ENCODE results near the gene ANAPC16.
"Not testable (repeated sequence)": the region's sequence is repeated elsewhere in the genome, so short reads cannot be mapped to it uniquely, and the experiment has no call there.

Gene ANAPC16

DNA sequence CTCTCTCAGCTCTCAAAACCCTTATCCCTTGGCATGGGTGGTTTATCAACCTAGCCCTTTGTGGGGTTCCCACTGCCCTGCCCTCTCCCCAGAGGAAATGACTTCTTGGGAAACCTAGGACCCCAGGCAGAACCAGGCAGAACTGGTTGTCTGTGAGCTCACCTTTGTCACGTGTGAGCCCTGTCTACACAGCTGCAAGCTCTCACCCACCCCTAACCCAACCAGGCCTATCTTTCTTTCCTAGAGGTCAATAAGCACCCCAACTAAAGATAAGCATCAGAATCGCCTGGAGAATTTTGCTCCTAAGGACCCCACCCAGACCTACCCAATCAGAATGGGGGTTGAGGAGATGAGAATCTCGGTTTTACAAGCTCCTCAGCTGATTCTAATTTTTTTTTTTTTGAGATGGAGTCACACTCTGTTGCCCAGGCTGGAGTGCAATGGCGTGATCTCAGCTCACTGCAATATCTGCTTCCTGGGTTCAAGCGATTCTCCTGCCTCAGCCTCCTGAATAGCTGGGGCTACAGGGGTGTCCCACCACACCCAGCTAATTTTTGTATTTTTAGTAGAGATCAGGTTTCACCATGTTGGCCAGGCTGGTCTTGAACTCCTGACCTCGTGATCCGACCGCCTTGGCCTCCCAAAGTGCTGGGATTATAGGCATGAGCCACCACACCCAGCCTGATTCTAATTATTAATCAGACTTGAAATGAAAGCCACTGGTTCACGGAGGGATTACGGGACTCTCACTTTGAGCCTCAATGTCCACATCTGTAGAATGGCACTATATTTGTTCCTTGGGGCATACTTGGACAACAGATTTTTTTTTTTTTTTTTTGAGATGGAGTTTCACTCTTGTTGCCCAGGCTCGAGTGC lies 50.4 kb downstream of the ANAPC16 start:
- DNase-seq: no peak

DNA sequence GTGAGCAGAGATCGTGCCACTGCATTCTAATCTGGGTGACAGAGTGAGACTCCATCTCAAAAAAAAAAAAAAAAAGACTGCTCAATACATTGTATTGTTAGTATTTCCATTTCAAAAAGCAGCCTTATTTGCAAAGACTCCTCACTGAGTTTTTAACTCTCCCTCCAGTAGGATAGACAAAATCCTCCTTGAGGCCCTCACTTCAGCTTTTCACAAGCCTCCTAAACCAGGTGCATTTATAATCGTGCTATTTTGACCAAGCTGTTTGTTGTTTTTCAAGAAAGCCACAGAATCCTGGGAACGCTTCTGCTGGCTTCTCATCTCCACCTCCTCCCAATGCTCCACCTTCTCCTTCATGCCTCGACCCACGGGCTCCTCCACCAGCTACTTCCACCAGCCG lies 51.6 kb downstream of the ANAPC16 start:
- no peak for DNase-seq

DNA sequence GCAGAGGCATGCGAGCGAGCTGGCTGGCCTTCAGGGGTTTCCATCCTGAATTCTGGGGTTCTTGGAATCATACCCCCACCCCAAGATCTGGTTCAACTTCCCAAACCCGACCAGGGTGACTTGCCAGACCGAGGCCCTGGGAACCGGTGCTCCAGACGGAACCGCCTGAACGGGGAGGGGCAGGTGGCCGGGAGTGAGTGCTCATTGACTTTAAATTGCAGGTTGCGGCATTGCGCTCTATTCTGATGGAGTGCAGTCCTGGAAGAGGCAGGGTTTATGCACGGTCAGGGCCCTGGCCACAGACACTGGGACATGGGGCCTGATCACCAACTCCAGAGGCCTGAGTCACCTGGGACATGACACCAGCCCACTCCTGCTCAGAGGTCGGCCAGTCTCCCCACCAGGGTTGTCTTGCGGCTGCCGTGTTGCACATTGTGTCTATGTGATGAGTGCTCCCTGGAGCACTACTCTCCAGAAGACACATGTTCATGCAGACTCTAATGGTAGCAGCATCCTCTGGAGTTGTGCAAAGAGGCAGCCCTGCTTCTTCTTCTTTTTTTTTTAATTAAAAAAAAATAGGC lies 52.1 kb downstream of the ANAPC16 start:
- no peak for DNase-seq

DNA sequence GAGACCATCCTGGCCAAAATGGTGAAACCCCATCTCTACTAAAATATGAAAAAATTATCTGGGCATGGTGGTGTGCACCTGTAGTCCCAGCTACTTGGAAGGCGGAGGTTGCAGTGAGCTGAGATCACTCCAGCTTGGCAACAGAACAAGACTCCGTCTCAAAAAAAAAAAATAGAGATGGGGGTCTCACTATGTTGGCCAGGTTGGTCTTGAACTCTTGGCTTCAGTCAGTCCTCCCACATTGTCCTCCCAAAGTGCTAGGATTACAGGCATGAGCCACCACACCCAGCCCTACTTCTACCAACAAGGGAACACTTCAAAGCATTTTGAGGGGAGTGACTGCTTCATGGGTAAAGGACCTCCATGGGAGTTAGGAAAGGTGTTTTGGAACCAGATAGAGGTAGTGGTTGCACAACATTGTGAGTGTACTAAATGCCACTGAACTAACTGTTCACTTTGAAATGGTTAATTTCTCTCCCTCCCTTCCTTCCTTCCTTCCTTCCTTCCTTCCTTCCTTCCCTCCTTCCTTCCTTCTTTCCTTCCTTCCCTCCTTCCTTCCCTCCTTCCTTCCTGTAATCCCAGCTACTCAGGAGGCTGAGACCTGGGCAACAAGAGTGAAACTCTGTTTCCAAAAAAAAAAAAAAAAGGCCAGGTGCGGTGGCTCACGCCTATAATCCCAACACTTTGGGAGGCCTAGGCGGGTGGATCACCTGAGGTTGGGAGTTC lies 52.8 kb downstream of the ANAPC16 start:
- DNase-seq: not testable (repeated sequence)

DNA sequence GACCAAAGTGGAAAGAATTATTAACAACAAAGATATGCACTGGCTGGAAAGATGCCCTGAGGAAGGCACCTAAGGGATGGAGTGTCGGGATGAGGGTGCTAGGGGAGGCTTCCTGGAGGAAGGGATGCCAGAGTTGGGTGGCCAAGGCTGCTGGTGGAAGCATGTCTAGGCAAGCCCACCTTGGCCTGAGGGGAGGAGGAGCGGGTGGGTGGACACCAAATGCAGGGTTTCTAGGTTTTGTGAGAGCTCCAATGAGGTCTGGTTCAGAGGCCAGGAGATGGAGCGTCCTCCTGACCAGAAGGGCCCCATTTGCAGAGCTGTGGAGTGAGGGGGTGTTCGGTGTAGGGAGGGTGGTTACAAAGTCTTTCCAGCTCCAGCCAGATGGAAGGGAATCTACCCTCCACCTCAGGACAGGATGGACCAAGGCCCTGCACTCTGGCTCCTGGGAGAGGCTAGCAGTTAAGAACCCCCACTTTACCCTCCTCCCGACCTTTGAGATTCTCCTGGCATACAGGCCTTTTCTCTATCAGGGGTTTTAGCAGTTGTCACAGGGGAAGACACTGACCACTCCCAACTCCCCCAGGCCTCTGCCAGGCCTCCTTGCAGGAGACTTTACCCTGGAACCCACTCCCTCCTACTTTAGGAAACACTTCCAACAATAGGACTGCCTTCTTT lies 54.9 kb downstream of the ANAPC16 start:
- DNase-seq: no peak

DNA sequence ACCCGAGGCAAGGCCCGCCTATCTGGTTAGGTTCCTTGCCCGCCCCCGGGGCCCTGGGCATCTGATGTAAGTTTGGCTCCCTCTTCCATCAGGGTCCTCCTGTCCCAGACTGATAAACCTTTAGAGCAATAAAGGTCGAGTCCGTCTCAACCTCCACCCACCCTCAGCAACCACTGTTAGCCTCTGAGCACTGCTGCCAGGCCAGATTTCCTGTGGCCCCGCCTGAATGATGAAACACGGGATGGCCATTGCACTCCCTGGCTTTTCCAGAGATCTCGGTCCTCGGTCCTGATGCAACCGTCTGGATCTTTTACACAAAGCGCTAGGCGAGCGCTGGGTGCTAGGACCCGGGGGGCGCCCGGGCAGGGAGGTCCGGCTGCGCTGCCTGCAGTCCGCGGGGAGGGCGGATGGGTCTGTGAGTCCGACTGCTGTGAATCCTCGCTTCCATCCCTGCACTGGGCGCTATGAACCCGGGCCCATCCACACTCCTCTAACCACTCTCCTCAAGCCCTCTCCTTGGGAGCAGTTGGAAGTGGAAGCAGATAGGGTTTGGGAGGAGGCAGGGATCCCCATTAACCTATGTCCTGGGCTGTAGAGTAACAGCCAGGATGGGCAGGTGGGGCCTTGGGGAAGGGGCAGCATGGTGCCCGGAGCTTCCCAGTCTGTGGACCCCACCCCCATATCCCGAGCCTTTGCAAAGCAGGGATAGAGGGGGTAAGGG lies 57.0 kb downstream of the ANAPC16 start:
- peak; percentile 88 for DNase-seq

DNA sequence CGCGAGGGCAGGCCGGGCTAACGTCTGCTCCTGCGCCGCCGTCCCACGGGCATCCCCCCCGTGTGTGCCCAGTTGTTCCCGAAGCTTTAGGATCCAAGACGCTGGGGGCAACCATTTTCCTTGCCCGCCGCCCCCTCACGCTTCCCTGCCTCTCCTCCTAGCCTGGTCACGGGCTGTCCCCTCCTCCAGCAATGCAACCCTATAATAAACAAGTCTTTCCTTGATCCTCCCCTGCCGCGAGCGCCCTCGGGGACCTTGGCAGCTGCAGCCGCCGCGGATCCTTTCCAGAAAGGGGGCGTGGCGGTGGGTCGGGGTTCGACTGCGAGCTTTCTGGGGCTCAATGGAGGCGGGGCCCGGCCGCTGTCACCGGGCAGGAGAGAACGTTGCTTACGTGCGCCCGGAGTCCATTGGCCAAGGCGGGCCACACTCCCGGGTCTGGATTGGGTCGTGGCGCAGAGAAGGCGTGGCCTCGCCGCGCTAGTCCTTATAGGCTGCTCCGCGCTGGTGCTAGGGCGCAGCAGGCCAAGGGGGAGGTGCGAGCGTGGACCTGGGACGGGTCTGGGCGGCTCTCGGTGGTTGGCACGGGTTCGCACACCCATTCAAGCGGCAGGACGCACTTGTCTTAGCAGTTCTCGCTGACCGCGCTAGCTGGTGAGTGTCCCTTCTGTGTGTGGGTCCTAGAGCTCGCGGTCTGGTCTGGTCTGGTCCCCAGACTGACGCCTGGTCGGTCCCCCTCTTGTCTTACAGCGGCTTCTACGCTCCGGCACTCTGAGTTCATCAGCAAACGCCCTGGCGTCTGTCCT lies 57.8 kb downstream of the ANAPC16 start, which contains the start of gene DDIT4:
Gene DDIT4 (plus strand): TSS at position 515 of the 803 bp plus-strand sequence. CDS start 293 bp downstream, outside the sequence.
- DNase-seq: peak; percentile 99

DNA sequence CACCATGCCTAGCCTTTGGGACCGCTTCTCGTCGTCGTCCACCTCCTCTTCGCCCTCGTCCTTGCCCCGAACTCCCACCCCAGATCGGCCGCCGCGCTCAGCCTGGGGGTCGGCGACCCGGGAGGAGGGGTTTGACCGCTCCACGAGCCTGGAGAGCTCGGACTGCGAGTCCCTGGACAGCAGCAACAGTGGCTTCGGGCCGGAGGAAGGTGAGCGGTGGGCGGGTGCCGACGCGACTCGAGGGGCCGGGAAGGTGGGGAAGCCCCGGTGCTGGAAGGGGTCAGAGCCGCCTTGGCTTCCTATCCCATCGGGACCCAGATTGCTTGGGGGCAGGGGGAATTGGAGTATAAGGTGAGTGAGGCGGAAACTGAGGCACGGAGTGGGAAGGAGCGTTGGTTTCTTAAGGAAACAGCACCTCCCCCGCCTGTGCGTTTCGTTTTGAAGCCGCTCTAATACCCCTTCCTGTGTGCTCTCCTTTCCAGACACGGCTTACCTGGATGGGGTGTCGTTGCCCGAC lies 58.5 kb downstream of the ANAPC16 start:
- no peak for DNase-seq

DNA sequence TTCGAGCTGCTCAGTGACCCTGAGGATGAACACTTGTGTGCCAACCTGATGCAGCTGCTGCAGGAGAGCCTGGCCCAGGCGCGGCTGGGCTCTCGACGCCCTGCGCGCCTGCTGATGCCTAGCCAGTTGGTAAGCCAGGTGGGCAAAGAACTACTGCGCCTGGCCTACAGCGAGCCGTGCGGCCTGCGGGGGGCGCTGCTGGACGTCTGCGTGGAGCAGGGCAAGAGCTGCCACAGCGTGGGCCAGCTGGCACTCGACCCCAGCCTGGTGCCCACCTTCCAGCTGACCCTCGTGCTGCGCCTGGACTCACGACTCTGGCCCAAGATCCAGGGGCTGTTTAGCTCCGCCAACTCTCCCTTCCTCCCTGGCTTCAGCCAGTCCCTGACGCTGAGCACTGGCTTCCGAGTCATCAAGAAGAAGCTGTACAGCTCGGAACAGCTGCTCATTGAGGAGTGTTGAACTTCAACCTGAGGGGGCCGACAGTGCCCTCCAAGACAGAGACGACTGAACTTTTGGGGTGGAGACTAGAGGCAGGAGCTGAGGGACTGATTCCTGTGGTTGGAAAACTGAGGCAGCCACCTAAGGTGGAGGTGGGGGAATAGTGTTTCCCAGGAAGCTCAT lies 59.0 kb downstream of the ANAPC16 start:
- peak; percentile 68 for DNase-seq

DNA sequence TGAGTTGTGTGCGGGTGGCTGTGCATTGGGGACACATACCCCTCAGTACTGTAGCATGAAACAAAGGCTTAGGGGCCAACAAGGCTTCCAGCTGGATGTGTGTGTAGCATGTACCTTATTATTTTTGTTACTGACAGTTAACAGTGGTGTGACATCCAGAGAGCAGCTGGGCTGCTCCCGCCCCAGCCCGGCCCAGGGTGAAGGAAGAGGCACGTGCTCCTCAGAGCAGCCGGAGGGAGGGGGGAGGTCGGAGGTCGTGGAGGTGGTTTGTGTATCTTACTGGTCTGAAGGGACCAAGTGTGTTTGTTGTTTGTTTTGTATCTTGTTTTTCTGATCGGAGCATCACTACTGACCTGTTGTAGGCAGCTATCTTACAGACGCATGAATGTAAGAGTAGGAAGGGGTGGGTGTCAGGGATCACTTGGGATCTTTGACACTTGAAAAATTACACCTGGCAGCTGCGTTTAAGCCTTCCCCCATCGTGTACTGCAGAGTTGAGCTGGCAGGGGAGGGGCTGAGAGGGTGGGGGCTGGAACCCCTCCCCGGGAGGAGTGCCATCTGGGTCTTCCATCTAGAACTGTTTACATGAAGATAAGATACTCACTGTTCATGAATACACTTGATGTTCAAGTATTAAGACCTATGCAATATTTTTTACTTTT lies 59.7 kb downstream of the ANAPC16 start:
- DNase-seq: peak; percentile 83

DNA sequence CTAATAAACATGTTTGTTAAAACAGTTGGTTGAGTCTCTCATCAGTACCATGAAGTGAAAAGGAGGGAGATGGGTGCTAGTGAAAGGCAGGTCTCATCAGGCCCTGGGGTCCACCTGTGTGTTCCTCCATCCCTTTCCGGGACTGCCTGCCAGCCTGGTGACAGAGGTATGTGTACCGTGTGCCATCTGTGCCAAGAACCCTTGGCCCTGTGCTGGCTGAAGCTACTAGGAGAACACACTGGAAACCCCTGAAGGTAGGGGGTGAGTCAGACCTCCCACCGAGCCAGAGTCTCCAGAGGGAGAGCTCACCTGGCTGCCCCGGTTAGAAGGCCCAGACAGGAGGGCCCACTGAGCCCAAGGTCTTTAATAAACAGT lies 60.2 kb downstream of the ANAPC16 start:
- DNase-seq: peak; percentile 51

DNA sequence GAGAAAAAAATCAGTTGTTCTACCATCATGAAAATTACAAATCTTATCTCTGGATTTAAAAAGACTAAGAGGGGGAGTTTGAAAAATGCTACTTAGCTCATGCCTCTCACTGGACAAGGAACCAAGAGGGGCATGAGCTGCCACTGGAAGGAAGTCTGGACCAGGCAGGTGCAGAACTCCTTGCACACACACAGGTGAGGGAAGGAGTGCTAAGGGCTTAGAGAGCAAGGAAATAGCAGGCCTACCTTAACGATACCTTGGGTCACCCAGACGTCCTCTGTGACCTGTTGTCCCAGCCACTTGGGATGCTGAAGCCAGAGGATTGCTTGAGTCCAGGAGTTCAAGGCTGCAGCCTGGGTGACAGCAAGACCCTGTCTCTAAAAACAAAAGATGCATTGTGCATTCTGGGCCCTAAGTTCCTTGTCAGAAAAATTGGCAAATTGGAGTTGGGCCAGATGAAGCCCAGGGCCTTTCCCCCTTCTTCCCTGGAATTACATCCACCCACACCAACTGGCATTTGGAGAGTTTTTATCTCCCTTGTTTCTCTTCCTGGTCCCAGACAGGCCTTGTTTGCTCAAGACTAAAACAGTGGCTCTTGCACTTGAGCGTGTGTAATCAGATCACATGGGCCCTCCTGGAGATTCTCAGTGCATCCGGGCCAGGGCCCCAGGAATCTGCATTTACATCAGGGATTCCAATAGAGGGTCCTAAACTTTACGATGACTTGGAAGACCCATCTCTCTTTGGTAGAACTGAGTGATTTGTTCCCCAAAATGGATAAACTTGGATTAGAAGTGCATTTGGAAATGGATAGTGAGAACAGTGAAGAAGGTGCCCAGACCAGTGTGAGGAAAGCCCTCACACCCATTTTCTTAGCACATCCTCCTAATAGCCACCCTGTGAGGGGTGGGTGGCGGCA lies 60.9 kb downstream of the ANAPC16 start:
- DNase-seq: no peak

DNA sequence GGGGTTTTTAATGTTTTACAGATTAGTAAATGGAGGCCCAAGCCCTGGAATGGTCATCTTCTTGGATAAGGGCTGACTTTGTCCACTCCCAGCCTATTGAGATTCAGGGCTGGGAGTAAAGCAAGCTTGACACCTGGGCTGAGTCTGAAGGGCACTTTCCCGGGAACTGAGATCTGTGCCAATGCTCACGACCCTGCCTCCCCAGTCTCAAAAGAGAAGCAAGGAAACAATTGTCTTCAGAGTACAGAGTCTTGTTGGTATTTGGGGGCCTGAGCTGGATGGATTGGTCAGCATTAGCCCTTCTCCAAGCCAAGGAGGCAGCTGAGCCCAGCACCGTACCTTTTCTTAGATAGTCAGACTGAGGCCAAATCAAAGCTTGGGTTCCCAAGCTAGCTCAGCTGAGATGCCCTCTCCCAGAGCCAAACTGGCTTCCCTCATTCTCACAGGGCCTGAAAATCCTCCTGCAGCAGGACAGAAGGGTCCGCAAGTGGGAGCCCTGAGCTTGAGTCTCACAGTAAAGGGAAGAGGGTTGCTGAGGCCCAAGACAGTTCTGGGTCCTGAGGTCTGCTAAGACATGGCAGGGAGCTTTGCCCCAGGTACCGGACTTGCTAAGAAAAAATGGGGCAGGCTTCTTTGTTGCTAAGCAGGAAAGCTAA lies 61.7 kb downstream of the ANAPC16 start:
- no peak for DNase-seq

DNA sequence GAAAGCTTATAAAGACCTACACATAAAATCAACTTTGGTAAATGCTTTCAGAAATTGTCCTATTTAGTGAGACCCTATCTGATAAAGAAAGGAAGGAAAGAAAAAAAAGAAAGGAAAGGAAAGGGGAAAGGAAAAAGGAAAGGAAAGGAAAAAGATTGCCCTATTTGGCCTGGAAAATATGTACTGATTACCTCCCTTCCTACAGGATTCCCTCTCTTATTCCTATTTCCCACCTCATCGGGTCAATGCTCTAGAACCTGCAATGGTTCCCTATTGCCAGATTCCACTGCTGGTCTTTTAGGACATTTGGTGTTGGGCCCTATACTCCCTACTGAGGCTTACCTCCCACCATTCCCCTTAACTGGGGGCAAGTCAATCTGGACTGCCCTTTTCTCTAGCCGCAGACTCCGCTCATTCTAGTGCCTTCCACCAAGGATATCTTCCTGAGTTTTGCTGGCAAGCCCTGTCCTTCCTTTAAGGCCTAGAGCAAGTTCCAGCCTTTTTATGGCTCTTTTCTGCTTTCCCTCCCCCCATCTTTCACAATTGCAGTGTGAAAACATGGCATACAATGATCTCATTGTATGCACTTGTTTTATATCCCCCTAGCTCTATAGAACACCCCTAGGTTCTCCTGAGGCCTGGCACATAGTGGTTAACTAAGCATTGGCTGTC lies 62.3 kb downstream of the ANAPC16 start:
- no peak for DNase-seq

DNA sequence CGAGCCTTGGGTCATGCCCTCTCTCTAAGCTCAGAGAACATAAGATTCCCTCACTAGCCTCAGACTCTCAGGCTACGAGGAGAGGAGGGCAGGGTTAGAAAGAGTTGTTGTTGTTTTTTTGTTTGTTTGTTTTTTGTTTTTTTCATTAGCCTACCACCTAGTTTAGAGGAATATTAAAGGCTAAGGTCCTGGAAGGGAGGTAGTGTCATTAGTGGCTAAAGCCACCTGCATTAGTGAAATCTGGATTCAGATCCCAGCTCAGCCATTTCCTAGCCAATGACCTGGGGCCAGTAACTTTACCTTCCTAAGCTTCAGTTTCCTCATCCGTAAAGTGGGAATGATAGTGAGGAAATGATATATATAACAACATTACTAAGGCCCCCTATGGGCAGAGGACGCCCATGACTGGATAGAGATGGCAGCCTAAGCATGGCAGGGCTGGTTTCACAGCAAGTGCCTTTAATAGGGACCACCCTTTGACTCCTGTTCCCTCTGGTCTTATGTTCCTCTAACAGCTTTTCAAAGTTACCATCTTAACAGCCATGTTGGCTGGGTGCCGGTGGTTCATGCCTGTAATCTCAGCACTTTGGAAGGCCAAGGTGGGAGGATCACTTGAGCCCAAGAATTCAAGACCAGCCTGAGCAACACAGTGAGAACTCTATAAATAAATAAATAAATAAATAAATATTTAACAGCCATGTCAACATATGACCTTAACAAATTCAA lies 63.0 kb downstream of the ANAPC16 start:
- DNase-seq: no peak

DNA sequence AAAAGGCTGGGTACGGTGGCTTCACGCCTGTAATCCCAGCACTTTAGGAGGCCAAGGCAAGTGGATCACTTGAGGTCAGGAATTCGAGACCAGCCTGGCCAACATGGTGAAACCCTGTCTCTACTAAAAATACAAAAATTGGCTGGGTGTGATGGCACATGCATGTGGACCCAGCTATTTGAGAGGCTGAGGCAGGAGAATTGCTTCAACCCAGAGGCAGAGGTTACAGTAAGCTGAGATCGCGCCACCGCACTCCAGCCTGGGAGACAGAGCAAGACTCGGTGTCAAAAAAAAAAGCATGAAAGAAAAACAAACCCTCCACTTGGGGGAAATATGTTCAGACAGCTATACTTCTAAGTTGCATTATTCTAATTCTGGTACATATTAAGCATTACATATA lies 63.8 kb downstream of the ANAPC16 start:
- not testable (repeated sequence) for DNase-seq

DNA sequence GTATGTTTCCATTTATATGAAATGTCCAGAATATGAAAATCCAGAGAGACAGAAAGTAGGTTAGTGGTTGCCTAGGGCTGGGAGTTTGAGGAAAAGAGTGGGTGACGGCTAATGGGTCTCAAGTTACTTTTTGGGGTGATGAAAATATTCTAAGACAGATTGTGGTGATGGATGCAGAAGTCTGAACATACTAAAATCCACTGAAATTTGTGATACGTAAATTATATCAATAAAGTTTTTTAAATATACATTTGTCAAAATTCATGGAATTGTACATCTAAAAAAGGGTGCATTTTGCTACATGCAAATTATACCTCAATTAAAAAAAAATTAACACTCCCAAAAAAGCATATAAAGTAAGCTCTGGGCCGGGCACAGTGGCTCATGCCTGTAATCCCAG lies 67.3 kb downstream of the ANAPC16 start:
- DNase-seq: no peak
